ENCODE measurements around the gene FRMD5.

Gene FRMD5

DNA sequence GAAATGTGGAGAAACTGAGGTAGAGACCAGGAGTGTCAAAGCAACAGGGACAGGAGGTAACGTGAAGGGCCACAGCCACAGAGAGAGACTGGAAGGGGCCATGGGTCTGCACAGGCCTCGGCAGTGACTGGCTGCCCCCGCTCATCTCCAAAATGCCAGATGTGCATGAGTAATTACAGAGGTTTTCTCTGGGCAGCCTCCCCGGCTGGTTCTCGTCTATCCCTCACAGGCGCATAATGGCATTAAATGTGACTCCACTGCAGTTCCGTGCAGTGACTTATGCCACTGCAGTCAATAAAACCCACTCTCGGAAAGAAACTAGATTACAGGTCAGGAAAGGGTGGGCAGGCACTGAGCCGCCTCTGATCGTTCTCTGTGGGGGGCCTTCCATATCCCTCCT is 293.6 kb downstream of the FRMD5 start:
- no peak for TF ChIP-seq CTCF (IDR thresholded peaks at IDR 0.05; ENCODE audit: control insufficient read depth, extremely low read depth, insufficient read depth)
- H3K4me3 ChIP-seq (ENCODE audit: low read depth, low read length), result no peak overlapping the region
- no peak for DNase-seq (ENCODE audit: low read depth)

DNA sequence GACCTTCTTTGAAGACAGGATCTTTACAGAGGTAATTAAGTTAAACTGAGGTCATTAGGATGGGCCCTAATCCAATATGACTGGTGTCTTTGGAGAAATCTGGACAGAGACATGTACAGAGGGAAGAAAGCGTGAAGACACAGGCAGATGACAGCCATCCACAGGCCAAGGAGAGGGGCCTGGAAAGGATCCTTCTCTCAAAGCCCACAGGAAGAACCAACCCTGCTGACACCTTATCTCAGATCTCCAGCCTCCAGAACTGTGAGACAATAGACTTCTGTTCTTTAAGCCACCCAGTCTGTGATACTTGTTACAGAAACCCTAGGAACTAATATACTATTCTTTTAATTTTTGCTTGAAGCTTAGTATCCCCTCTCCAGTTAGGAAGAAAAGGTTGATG is 294.1 kb downstream of the FRMD5 start:
- H3K4me3 ChIP-seq (ENCODE audit: low read depth, low read length), result no peak overlapping the region
- DNase-seq (ENCODE audit: low read depth), result no peak
- TF ChIP-seq CTCF (IDR thresholded peaks at IDR 0.05; ENCODE audit: control insufficient read depth, extremely low read depth, insufficient read depth), result no peak

DNA sequence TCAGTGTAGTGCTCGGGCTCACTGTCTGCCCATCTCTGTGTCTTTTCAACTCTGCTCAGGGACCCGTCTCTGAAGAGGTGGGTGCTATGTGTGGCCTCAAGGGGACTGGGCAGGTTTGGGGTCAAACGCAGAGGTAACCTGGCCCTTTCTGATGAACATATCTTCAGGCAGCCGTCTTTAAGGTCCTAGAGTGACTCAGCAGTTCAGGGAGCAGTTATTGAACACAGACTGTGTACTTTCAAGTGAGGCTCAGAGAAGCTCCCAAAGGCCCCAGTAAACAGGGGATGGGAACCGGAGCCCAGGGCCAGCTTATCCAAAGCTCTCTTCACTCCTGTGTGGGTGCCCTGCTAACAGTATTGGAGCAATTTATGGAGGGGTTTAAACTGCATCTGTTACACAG is 295.1 kb downstream of the FRMD5 start:
- TF ChIP-seq CTCF (IDR thresholded peaks at IDR 0.05; ENCODE audit: control insufficient read depth, extremely low read depth, insufficient read depth), result no peak
- H3K4me3 ChIP-seq (ENCODE audit: low read depth, low read length), result no peak overlapping the region
- DNase-seq (ENCODE audit: low read depth), result no peak

DNA sequence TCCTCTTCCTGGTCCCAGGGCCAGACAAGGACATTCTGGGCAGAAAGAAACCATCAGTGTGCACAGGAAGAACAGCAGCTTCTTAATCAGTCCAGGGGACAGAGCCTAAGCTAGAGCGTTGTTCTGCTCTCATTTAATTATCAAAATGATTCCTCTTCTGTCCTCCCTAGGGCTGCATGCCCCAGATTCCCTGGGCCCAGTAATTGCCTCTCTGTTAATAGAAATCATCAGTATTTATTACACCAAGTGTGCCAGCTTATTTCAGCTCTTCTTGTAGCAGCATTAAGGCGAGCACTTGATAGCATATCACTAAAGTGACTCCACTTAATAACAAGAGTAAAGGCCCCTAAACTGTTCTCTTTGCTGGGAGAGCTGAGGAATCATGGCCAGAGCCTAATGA is 296.2 kb downstream of the FRMD5 start:
- no peak overlapping the region for H3K4me3 ChIP-seq (ENCODE audit: low read depth, low read length)
- DNase-seq (ENCODE audit: low read depth), result no peak
- no peak for TF ChIP-seq CTCF (IDR thresholded peaks at IDR 0.05; ENCODE audit: control insufficient read depth, extremely low read depth, insufficient read depth)

DNA sequence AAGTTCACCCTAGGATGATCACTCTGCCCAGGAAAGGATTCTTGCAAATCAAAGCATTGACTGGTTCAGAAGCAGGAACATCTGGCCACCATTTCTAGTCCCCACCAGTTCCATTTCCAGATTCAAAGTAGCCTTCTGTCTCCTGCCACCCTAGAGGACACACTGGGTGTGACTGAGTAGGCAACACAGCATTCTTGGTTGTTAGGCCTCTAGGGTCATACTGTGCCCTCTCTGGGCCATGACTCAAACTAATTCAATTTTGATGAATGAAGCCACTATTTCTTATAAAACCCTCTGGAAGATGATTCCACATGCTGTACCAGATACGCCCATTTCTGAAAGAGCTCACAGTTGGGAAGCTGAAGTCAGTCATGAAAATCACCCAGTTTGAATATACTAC is 298.5 kb downstream of the FRMD5 start:
- no peak for TF ChIP-seq CTCF (IDR thresholded peaks at IDR 0.05; ENCODE audit: control insufficient read depth, extremely low read depth, insufficient read depth)
- DNase-seq (ENCODE audit: low read depth), result no peak
- no peak overlapping the region for H3K4me3 ChIP-seq (ENCODE audit: low read depth, low read length)

GRCh38 chr15:43895586-43895985 is 299.5 kb downstream of the FRMD5 start:
- DNase-seq (ENCODE audit: low read depth), result no peak
- no peak overlapping the region for H3K4me3 ChIP-seq (ENCODE audit: low read depth, low read length)
- no peak for TF ChIP-seq CTCF (IDR thresholded peaks at IDR 0.05; ENCODE audit: control insufficient read depth, extremely low read depth, insufficient read depth)

- no peak overlapping the region for H3K4me3 ChIP-seq (ENCODE audit: low read depth, low read length)
- TF ChIP-seq CTCF (IDR thresholded peaks at IDR 0.05; ENCODE audit: control insufficient read depth, extremely low read depth, insufficient read depth), result no peak
- no peak for DNase-seq (ENCODE audit: low read depth)
Observed at GRCh38 chr15:43893956-43894355, 301.1 kb downstream of the FRMD5 start.
